Left renal cortex interstitium (tissue), 4 donors: Measurements from ENCODE around the gene POMT1. TPM values are rescaled to one million over a fixed set of nuclear protein-coding genes. Genes with fewer than 3 reads are reported as not detected.
"Not testable (repeated sequence)": the region's sequence is repeated elsewhere in the genome, so short reads cannot be mapped to it uniquely, and the experiment has no call there.

ENCODE experiments used
- DNase-seq, 4 donors: peaks; one replicate each; pipeline ENCODE4 v3.0.0-alpha.2; 2013; ENCODE audit warnings: low read depth in 4 of 4, low spot score in 2 of 4, missing footprints in 1 of 4
- polyA plus RNA-seq, 4 donors: library from polyadenylated mRNA; unstranded; fragments of 120-200 nt; gene quantifications; one replicate each; pipeline ENCODE4 v1.2.1, GENCODE V29; 2013; ENCODE audit not compliant: insufficient read length in 4 of 4

The POMT1 gene
- polyA plus RNA-seq, 4 donors = 29.0 to 54.6 (median 43.6) TPM

DNA sequence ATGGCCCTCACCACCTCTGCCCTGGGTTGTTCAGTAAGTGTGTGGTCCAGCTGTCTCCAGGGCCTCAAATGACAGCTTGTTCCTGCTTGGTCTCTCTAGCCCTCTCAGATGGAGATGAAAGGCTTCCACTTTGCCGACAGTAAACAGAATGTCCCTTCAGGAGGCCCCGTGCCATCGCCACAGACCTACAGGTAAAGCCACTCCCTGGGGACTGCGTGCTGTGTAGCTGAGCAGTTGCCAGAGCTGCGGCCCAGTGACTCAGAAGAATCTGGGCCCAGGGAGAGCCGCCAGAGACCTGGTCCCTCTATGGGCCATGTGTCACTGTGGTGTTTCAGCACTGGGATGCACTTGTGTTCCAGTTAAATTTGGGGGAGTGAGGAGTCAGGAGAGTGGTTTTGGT lies 10.6 kb upstream of the POMT1 start:
- no peak for DNase-seq

GRCh38 chr9:131494296-131494870 lies 8.3 kb upstream of the POMT1 start:
- DNase-seq = no peak

DNA sequence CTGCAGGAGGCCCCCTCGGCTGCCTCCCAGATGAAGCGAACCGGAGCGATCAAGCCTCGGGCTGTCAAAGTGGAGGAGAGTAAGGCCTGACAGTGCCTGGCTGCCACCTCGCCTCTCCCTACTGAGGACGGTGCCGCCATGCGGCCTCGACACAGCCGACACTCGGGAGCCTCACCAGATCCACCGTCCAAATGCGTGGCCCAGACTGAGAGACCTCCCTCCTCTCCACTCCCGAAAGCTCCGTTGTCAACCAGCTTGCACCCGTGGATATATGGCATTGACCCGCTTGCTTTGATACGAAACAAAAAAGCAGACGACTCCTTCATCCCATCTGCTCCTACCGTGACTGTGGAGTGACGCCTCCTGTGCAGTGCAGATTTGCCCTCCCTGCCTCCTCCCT lies 6.9 kb upstream of the POMT1 start:
- no peak for DNase-seq

DNA sequence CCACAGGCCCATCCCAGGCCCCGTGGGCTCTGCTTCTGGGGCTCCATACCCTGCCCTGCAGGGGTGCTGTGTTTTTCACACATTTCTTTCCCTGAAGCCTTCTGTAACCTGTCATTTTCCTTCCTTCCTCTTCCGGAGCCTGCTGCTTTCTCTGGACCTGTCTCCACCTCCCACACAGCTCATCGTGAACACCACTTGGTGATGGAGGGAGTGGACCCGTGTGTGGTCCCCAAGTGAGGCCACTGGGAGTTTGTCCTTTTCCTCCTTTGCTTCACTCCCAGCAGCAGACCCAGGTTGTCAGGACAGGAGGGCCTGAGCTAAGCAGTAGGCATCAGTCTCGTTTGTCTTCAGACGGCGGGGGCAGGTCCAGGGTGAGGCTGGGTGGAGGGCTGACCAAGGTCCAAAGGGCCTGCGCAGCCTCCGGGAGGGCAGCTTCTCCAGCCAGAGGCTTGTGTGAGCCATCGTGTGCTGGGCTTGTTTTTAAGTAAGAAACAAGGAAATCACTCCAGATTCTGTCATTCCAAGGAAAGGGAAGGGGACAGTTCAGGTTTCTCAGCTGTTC lies 5.8 kb upstream of the POMT1 start:
- DNase-seq = no peak

- no peak for DNase-seq
These were observed 3.4 kb upstream of the POMT1 start for GRCh38 chr9:131499254-131499767.

DNA sequence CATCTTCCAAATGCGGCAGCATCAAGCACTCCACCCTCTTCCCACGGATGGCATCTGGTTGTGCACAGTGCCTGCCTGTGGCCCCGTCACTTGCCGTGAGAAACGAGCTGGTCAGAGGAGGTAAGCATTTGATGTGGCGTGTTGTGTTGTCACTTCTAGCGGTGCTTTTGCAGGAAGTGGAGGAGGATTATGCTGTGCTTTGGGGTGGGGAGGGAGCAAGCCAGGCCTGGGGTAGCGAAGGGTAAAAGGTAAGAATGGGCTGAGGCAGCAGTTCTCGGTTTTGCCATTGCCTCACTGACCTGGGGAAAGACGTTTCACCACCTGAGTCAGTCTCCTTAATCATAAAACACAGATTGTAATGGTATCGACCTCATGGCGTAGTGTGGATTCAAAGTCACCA lies 2.3 kb upstream of the POMT1 start:
- DNase-seq = no peak

GRCh38 chr9:131500939-131501541 lies 1.7 kb upstream of the POMT1 start:
- DNase-seq = no peak

DNA sequence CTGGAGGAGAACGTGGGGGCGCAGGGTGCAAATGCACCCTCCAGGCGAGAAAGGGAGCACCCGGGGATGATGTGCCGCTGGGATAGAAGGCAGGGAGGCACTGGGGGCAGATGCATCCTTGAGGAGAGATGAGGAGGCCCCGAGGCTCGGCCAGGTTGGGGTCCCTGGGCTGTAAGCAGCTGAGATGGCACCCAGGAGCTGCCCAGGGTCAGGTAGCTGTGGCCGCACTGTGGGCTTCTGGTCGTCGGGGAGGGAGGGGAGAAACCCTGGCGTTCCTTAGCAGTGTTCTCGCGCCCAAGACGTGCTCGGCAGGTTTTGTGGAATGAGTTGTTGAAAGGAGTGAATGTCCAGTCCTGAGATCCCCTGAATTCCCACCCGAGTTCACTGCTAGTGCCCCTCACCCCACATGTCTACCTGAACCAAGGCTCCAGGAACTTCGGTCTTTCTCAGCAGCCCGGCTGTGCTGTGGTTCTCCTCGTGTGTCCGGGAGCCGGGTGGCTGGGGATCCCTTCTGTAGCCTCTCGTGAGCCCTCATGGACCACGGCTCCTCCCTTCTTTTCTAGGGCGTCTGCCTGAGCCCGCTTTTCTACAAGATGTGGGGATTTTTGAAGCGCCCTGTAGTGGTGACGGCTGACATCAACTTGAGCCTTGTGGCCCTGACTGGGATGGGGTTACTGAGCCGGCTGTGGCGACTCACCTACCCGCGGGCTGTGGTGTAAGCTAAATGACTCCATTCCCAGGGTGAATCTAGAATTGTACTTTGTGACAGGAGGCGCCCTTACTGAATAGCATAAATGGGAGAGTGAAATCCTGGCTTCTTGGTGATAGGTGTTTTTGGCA lies 1.1 kb downstream of the POMT1 start:
- no peak for DNase-seq

GRCh38 chr9:131505012-131505411 lies 2.3 kb downstream of the POMT1 start:
- no peak for DNase-seq

DNA sequence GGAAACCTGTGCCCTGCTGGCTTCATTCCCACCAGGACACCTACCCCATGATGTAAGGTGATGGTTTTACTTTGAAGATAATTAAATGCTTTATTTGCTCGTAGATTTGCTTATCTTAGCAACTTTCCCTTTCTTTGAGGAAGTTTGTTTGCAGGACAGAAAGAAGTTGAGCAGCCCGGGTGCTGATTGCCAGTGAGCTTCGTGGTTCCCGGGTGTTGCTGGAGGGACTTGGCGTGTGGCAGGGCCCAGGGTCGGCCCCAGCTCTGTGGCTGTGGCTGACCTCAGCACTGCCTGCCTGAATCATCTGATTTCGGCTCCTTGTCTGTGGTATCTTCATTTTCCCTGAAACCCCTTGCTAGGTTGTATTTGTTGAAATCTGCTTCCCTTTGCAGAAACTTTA lies 8.7 kb downstream of the POMT1 start:
- DNase-seq = no peak

GRCh38 chr9:131511880-131512279 lies 9.2 kb downstream of the POMT1 start:
- DNase-seq = no peak

DNA sequence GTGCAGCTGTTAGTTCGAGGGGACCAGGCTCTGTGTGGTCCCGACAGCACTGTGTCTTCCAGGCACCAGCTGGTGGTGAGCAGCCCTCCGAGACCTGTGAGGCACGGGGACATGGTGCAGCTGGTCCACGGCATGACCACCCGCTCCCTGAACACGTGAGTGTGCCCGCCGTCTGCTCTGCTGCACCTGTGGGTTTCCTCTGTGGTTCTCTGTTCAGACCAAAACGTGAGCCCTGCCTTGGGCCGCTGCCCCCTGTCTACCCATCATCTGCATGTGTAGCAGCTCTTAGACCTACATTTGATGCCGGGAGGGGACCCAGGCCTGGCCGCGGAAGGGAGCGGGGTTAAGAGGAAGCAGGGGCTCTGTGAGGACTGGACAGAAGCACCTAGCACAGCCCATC lies 10.5 kb downstream of the POMT1 start:
- DNase-seq = no peak

GRCh38 chr9:131515559-131516031 lies 12.9 kb downstream of the POMT1 start:
- not testable (repeated sequence) for DNase-seq

DNA sequence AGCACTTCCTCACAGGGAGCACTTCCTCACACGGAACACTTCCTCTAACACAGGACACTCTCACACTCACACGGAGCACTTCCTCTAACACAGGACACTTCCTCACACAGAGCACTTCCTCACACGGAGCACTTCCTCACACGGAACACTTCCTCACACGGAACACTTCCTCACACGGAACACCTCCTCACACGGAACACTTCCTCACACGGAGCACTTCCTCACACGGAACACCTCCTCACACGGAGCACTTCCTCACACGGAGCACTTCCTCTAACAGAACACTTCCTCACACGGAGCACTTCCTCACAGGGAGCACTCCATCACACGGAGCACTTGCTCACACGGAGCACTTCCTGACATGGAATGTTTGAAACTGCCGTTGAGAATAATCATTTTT lies 13.4 kb downstream of the POMT1 start:
- DNase-seq = no peak

- DNase-seq = no peak
These were observed 14.2 kb downstream of the POMT1 start for GRCh38 chr9:131516930-131517329.

GRCh38 chr9:131517761-131518190 lies 15.1 kb downstream of the POMT1 start:
- DNase-seq = no peak

DNA sequence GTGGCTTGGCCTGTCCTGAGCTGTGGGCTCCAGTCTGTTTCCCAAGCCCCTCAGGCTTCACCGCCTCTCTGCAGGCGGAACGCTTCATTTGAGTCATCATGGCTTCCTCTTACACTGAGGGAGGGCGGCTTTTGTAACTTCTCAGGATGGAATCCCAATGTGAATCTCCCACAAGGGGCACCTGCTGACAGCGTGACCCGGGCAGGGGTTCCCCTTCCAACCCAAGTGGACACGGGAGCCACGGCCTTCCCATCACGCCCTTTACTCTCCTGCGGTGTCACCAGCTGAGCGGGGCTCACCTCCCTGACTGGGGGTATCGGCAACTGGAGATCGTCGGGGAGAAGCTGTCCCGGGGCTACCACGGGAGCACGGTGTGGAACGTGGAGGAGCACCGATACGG lies 15.8 kb downstream of the POMT1 start:
- DNase-seq = no peak

DNA sequence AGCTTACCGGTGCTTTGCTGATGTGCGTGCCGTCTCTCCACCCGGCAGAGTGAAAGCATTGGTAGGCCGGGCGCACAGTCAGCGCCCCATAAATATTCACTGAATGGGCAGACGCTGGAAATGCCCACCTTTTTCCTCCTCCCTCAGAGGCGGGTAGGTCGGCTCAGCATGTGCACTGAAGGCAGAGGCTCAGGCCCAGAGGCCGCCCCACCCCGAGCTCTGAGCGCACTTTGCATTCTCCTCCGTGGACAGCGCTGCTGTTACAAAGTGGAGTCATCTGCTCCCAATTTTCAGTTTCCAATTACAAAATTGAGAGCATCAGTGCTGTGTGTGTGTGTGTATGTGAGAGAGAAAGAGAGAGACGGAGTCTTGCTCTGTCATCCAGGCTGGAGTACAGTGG lies 17.8 kb downstream of the POMT1 start:
- DNase-seq = no peak

DNA sequence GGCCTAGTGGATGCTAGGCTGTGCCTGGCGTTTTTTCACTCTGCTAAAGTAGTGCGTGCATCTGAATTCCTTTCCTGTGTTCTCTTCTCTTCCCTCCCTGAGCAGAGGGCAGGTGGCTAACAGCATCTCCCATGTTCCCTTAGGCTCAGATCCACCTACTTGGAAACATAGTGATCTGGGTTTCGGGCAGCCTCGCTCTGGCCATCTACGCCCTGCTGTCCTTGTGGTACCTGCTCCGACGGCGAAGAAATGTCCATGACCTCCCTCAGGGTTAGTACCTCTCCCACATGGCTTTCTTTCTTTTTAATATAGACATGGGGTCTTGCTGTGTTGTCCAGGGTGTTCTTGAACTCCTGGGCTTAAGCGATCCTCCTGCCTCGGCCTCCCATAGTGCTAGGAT lies 18.5 kb downstream of the POMT1 start:
- no peak for DNase-seq

- no peak for DNase-seq
These were observed 19.1 kb downstream of the POMT1 start for GRCh38 chr9:131521822-131522221.
